GM12891 (cell line): ENCODE measurements around the gene SHKBP1.

Experiments
- PAX5 ChIP-seq: IDR thresholded peaks from 2 replicates; pipeline ENCODE4 v1.6.1; 2011; ENCODE audit warnings: low read length, moderate library complexity, mild to moderate bottlenecking; ENCODE audit not compliant: insufficient read depth, severe bottlenecking
- POLR2A ChIP-seq: IDR thresholded peaks from 2 replicates; pipeline ENCODE4 v1.6.1; 2011; ENCODE audit warnings: low read depth, low read length, control low read depth
- TAF1 ChIP-seq: IDR thresholded peaks from 2 replicates; pipeline ENCODE4 v1.6.1; 2011; ENCODE audit warnings: low read depth, low read length, control low read depth

DNA sequence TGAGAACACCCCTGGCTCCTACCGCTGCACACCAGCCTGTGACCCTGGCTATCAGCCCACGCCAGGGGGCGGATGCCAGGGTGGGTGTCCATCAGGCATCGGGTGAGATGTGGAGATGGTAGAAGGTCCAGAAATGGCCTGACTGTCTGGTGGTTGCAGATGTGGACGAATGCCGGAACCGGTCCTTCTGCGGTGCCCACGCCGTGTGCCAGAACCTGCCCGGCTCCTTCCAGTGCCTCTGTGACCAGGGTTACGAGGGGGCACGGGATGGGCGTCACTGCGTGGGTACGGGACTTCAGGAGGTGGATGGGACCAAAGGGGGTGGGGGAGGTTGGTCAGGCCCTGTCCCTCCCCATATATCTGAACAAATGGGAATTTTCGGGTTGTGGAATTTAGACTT lies 40.3 kb downstream of the SHKBP1 start:
- TF ChIP-seq POLR2A (no peak), PAX5 (no peak), TAF1 (no peak)
